DOHH2 (cell line): ENCODE data around the gene ELK4.

Experiments
- H3F3A ChIP-seq: fragments of 200-600 bp; sonication (generic), shearing (Covaris generic); 2 replicates; pipeline ENCODE4 v1.6.0; 2016; ENCODE audit warnings: antibody characterized with exemption, mild to moderate bottlenecking; ENCODE audit not compliant: control insufficient read depth, insufficient read depth
- H3K27ac ChIP-seq: fragments of 200-600 bp; sonication (generic); 2 replicates; pipeline ENCODE4 v1.5.1; 2014; ENCODE audit warnings: low read depth, mild to moderate bottlenecking, low read length, moderate library complexity
- H3K27me3 ChIP-seq: fragments of 200-600 bp; sonication (generic); 2 replicates; pipeline ENCODE4 v1.6.1; 2014; ENCODE audit warnings: mild to moderate bottlenecking, low read length, mixed read lengths; ENCODE audit not compliant: control insufficient read depth
- H3K36me3 ChIP-seq: fragments of 200-600 bp; sonication (generic); 2 replicates; pipeline ENCODE4 v1.6.1; 2014; ENCODE audit warnings: mild to moderate bottlenecking, low read length, moderate library complexity, mixed read lengths; ENCODE audit not compliant: control insufficient read depth
- H3K4me1 ChIP-seq: fragments of 200-600 bp; sonication (generic); 2 replicates; pipeline ENCODE4 v1.6.1; 2014; ENCODE audit warnings: mild to moderate bottlenecking, low read length, mixed read lengths; ENCODE audit not compliant: control insufficient read depth
- H3K4me2 ChIP-seq: fragments of 200-600 bp; sonication (generic); 2 replicates; pipeline ENCODE4 v1.6.0; 2014; ENCODE audit warnings: mild to moderate bottlenecking, low read length, moderate library complexity
- H3K4me3 ChIP-seq: fragments of 200-600 bp; sonication (generic); 2 replicates; pipeline ENCODE4 v1.5.1; 2014; ENCODE audit warnings: mild to moderate bottlenecking, low read length, mixed read lengths
- H3K79me2 ChIP-seq: fragments of 200-600 bp; sonication (generic); 2 replicates; pipeline ENCODE4 v1.6.1; 2014; ENCODE audit warnings: mild to moderate bottlenecking, low read length, mixed read lengths; ENCODE audit not compliant: control insufficient read depth
- H3K9me2 ChIP-seq: fragments of 200-600 bp; sonication (generic); replicated peaks from 2 replicates; pipeline ENCODE4 v1.6.1; 2014; ENCODE audit warnings: mild to moderate bottlenecking, low read length, mixed read lengths; ENCODE audit not compliant: control insufficient read depth
- H3K9me3 ChIP-seq: fragments of 200-600 bp; sonication (generic); 2 replicates; pipeline ENCODE4 v1.6.1; 2014; ENCODE audit warnings: antibody characterized with exemption, low read length, mixed read lengths; ENCODE audit not compliant: control insufficient read depth, insufficient read depth
- H4K20me1 ChIP-seq: fragments of 200-600 bp; sonication (generic); 2 replicates; pipeline ENCODE4 v1.6.0; 2014; ENCODE audit warnings: low read depth, mild to moderate bottlenecking, antibody characterized with exemption, low read length, moderate library complexity; ENCODE audit not compliant: control insufficient read depth, insufficient read depth
- EZH2phosphoT487 ChIP-seq: fragments of 200-600 bp; sonication (generic); IDR thresholded peaks from 2 replicates; pipeline ENCODE4 v1.6.1; 2017; ENCODE audit warnings: borderline replicate concordance, mild to moderate bottlenecking, antibody characterized with exemption, low read length, moderate library complexity, mixed read lengths
- TF ChIP-seq, protein P1 (sequence below): fragments of 200-600 bp; sonication (generic); IDR thresholded peaks from one replicate; pipeline ENCODE4 v1.5.1; 2014; ENCODE audit warnings: antibody characterized with exemption, mild to moderate bottlenecking, low read depth, low read length; ENCODE audit not compliant: poor library complexity, severe bottlenecking

The ELK4 gene

DNA sequence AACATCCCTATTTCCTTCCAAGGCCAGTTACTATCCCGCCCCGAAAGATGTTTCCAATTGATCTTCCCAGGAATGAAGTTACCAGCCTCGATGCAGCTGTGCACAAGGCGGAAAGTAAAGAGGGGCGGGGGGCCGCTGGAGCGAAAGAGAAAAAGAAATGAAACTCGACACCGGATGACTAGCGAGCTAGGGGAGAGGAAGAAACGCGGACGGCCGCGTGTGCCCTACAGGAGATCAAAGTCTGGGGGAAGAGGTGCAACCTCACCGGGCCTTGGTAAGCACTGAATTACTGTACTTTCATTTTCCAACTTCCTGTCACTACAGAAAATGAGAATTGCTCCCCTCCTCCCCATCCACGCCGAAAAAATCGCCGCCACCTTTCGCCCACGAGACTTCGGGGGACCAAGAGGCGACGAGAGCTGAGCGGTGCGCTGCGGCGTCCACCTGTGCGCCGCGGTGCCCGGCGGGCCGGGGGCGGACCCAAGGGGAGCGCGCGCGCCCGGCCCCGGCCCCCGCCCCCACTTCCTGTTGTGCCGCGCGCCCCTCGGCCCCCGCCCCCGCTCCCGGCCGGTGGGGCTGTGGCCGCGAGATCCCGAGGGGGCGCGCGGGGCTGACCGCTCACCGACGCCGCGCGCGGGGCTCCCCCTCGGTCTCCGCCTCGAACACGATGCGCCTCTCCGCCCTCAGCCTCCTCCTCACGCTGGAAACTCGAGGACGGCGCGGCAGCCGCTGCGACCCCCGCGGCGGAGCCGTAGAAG lies 622 bp downstream of the ELK4 start:
- Histone ChIP-seq H3F3A (peaks cover 9% of the 10 kb centered on the region), H3K4me3 (peak overlapping the region; percentile 89), H3K4me1 (peaks cover 40% of the 10 kb centered on the region), H3K79me2 (peaks cover 55% of the 10 kb centered on the region), H3K27ac (peak overlapping the region; percentile 92), H3K36me3 (peaks cover 35% of the 10 kb centered on the region), H4K20me1 (peaks cover 6% of the 10 kb centered on the region; the same call in 1 of the 2 replicates), H3K9me2 (no peaks in the 10 kb centered on the region), H3K9me3 (no peaks in the 10 kb centered on the region), H3K4me2 (peak overlapping the region; percentile 74), H3K27me3 (no peaks in the 10 kb centered on the region)
- TF ChIP-seq, protein P1, sequence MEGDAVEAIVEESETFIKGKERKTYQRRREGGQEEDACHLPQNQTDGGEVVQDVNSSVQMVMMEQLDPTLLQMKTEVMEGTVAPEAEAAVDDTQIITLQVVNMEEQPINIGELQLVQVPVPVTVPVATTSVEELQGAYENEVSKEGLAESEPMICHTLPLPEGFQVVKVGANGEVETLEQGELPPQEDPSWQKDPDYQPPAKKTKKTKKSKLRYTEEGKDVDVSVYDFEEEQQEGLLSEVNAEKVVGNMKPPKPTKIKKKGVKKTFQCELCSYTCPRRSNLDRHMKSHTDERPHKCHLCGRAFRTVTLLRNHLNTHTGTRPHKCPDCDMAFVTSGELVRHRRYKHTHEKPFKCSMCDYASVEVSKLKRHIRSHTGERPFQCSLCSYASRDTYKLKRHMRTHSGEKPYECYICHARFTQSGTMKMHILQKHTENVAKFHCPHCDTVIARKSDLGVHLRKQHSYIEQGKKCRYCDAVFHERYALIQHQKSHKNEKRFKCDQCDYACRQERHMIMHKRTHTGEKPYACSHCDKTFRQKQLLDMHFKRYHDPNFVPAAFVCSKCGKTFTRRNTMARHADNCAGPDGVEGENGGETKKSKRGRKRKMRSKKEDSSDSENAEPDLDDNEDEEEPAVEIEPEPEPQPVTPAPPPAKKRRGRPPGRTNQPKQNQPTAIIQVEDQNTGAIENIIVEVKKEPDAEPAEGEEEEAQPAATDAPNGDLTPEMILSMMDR = no peak
- TF ChIP-seq EZH2phosphoT487 = no peak

DNA sequence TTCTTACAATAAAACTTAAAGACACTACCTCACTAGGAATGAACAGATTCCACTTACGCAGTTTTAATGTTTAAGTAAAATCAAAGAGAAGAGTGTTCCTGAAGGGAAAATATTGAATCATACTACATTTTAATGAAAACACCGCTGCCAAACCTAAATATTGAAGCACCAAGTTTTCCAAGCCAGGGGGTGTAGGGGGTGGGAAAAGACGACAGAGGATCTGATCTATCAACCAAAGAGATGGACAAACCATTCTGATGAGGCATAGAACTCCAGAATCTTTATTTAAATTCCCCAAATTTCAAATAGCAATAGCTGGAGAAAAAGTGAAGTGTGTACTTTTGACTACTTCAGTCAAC lies 1.2 kb downstream of the ELK4 start:
- Histone ChIP-seq H3K27me3 (no peaks in the 10 kb centered on the region), H3K9me3 (no peaks in the 10 kb centered on the region), H3K4me2 (peak overlapping the region; percentile 74), H3F3A (peaks cover 9% of the 10 kb centered on the region), H3K4me3 (peak overlapping the region; percentile 89), H3K79me2 (peaks cover 61% of the 10 kb centered on the region), H4K20me1 (peaks cover 9% of the 10 kb centered on the region; the same call in 1 of the 2 replicates), H3K9me2 (no peaks in the 10 kb centered on the region), H3K27ac (peak overlapping the region; percentile 92), H3K4me1 (peaks cover 45% of the 10 kb centered on the region), H3K36me3 (peaks cover 39% of the 10 kb centered on the region)
- TF ChIP-seq, protein P1 = no peak
- TF ChIP-seq EZH2phosphoT487 = no peak

DNA sequence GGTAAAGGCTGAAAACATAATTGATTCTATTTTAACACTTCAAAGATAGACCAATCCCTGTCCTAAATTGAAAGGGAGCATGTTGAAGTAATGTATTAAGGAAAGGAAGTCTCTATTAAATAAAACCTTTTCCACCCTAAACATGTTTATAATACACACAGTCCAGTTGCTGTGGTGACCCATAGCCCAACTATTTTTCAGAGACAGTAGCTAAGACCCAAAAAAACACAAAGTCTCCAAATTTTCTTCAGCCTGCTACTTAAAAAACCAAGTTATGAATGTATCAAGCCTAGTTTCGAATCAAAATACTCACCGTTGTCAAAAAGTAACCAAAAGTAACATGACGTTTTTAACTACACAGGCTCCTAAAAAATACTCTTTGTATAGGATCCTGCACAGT lies 1.6 kb downstream of the ELK4 start:
- H4K20me1 ChIP-seq = peaks cover 10% of the 10 kb centered on the region; the same call in 1 of the 2 replicates
- no peaks in the 10 kb centered on the region for H3K9me2 ChIP-seq
- TF ChIP-seq, protein P1 = no peak
- TF ChIP-seq EZH2phosphoT487 = no peak
- H3K27ac ChIP-seq = peak overlapping the region; percentile 92
- H3K79me2 ChIP-seq = peaks cover 64% of the 10 kb centered on the region
- H3K4me2 ChIP-seq = peak overlapping the region; percentile 74
- peaks cover 9% of the 10 kb centered on the region for H3F3A ChIP-seq
- peak overlapping the region; percentile 89 for H3K4me3 ChIP-seq
- H3K4me1 ChIP-seq = peaks cover 45% of the 10 kb centered on the region
- H3K36me3 ChIP-seq = peaks cover 41% of the 10 kb centered on the region
- H3K9me3 ChIP-seq = no peaks in the 10 kb centered on the region
- H3K27me3 ChIP-seq = no peaks in the 10 kb centered on the region
